Upper lobe of right lung (tissue), 1 donor: ENCODE data around the gene C11orf98. TPM values are rescaled to one million over a fixed set of nuclear protein-coding genes. Genes with fewer than 3 reads are reported as not detected.

Source experiments
- ATAC-seq: fragments of 200-7000 bp; cut with Tn5 transposase; one replicate; pipeline ENCODE4 v1.9.1; 2020; ENCODE audit warnings: mild to moderate bottlenecking, moderate library complexity
- DNase-seq: peaks from one replicate; pipeline ENCODE4 v3.0.0-alpha.2; 2020
- H3K27ac ChIP-seq: fragments of 200-600 bp; one replicate; pipeline ENCODE4 v1.8.0; 2022
- H3K27me3 ChIP-seq: fragments of 200-600 bp; one replicate; pipeline ENCODE4 v1.8.0; 2022; ENCODE audit warnings: mild to moderate bottlenecking
- H3K36me3 ChIP-seq: fragments of 200-600 bp; one replicate; pipeline ENCODE4 v1.8.0; 2022
- H3K4me1 ChIP-seq: fragments of 200-600 bp; one replicate; pipeline ENCODE4 v1.8.0; 2022
- H3K4me3 ChIP-seq: fragments of 200-600 bp; one replicate; pipeline ENCODE4 v1.8.0; 2022; ENCODE audit warnings: mild to moderate bottlenecking
- H3K9me3 ChIP-seq: fragments of 200-600 bp; one replicate; pipeline ENCODE4 v1.8.0; 2022
- intact Hi-C: fragments of 100-400 bp; cut with DNase I; formaldehyde crosslinking; loops from one replicate; pipeline ENCODE4 v1.11.0; 2022
- total RNA-seq: library from RNA; stranded (reverse); fragmentation: NEBNext Ultra II Directional; extraction: Animal tissue kit (Norgen Biotek cat#: 25700); gene quantifications from one replicate; pipeline ENCODE4 v1.2.1, GENCODE V29; 2021
- TF ChIP-seq, protein P1 (sequence below): fragments of 200-600 bp; IDR thresholded peaks from one replicate; pipeline ENCODE4 v1.8.0; 2022; ENCODE audit warnings: antibody characterized with exemption
- donor health status: DM: no; HTN: yes; CAD: no; lungs with severe emphysema.

C11orf98 gene
- total RNA-seq, 1 donor from 2014 or later: 41.7 TPM

DNA sequence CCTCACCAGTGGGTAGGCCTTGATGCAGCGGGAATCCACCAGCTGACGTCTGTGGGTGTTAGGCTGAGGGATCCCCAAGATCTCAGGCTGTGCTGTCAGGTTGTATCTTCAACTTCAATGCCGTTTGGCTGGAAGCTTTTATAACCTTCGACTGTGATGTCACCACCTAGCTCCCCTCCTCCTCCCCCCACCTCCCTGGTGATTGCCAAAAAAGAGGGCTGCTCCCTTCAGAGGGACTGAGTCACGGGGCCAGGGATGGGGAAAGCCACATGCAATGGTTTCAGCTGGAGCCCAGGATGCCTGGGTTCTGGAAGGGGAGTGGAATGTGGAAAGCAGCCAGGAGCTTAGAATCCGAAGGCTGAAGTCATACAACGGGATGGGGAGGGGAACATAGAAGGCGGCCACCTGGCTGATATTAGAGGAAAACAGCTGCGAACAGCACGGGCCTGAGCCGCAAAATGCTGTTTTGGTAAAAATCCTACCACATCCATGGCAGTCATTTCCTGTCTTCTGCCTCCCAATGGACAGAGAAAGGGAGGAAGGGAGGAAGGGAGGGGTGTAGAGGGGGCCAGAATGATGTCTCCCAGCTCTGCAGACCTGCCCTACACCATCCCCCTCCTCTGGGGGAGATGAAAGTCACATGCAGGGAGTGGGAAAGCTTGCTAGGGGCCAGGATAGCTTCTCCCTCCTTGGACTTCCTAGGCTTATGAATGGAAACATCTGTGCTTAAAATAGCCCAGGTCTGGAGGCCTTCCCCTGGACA is 24.6 kb upstream of the C11orf98 start, which contains the start of gene LRRN4CL:
LRRN4CL (minus strand) TSS at position 110 of the 763 bp plus-strand sequence. CDS start 1,022 bp downstream, outside the sequence.
- TF ChIP-seq, protein P1, sequence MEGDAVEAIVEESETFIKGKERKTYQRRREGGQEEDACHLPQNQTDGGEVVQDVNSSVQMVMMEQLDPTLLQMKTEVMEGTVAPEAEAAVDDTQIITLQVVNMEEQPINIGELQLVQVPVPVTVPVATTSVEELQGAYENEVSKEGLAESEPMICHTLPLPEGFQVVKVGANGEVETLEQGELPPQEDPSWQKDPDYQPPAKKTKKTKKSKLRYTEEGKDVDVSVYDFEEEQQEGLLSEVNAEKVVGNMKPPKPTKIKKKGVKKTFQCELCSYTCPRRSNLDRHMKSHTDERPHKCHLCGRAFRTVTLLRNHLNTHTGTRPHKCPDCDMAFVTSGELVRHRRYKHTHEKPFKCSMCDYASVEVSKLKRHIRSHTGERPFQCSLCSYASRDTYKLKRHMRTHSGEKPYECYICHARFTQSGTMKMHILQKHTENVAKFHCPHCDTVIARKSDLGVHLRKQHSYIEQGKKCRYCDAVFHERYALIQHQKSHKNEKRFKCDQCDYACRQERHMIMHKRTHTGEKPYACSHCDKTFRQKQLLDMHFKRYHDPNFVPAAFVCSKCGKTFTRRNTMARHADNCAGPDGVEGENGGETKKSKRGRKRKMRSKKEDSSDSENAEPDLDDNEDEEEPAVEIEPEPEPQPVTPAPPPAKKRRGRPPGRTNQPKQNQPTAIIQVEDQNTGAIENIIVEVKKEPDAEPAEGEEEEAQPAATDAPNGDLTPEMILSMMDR: no peak
- H3K9me3 ChIP-seq: no peaks in the 10 kb centered on the region
- peaks cover 34% of the 10 kb centered on the region for H3K36me3 ChIP-seq
- peaks cover 9% of the 10 kb centered on the region for H3K27me3 ChIP-seq
- DNase-seq: no peak
- peak within 1 kb of the TSS; percentile 36 for H3K27ac ChIP-seq
- H3K4me1 ChIP-seq: no peaks in the 10 kb centered on the region
- peak; percentile 24 for ATAC-seq
- intact Hi-C loops: no loop called here
- H3K4me3 ChIP-seq: peak within 1 kb of the TSS; percentile 19

DNA sequence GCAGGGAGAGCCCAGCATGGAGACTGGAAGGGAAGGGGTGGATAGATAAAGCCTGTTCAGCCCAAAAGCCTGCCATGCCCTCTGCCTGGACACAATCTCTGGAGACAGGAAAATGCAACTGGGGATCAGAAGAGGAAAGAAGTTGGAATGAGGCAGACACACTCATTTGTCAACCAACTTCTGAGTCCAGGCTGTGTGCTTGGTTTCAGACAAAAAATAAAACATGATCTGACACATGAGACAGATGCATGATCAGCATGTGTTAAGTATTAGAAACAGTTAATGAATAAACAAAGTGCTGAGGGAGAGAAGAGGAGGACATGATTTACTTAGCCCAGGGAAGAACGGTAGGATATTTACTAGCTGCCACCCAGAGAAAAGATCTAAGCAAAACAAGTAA is 23.5 kb upstream of the C11orf98 start:
- peak overlapping the region; percentile 19 for H3K4me3 ChIP-seq
- intact Hi-C loops: no loop called here
- no peak for DNase-seq

DNA sequence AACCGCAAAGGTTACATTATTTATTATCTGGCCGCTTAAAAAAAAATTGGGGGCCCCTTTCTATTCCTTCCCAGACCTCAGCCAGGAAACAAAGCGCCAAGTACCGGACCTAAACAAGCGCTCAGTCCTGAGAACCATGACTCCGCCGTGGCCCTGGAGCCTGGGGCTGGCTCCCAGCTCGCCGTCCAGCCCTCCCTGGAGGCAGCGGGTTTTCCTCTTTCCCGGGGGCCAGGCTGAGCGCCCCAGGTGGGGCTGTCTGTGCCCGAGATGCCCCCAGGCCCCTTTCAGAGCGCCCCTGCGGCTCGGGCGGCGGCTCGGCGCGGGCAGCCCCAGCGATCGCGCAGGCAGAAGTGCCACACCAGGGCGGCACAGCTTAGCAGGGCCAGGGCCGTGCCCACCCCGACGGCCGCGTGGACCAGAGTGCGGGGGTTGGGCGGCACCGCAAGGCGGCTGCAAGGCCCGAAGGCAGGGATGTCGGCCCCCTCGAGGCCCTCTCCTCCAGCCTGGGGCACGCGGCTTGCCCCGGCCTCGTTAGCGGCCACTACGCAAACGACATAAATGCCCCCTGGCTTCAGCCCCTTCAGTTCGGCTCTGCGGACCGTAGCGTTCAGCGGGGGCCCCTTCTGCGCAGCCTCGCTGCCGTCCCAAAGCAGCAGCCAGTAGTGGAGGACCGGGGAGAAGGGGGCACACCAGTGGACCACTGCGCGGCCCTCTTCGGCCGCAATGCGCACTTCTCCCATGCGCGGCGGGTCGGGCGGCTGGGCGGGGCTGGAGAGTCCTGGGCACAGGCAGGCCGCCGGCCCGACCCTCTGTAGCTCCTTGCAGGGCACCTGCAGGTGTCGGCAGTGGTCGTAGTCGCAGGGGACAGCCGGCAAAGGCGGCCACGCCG is 22.7 kb upstream of the C11orf98 start:
- Histone ChIP-seq H3K4me3 (peak overlapping the region; percentile 19), H3K36me3 (peaks cover 25% of the 10 kb centered on the region), H3K27me3 (peaks cover 9% of the 10 kb centered on the region), H3K9me3 (no peaks in the 10 kb centered on the region), H3K4me1 (no peaks in the 10 kb centered on the region), H3K27ac (no peak overlapping the region)
- no peak for DNase-seq
- TF ChIP-seq, protein P1: no peak
- intact Hi-C loops: no loop called here
- peak; percentile 46 for ATAC-seq

More for the DNA sequence above, 23.5 kb upstream of the C11orf98 start:
- TF ChIP-seq, protein P1: no peak
- Histone ChIP-seq H3K27me3 (peaks cover 9% of the 10 kb centered on the region), H3K4me1 (no peaks in the 10 kb centered on the region), H3K9me3 (no peaks in the 10 kb centered on the region), H3K27ac (no peak overlapping the region), H3K36me3 (peaks cover 32% of the 10 kb centered on the region)
- no peak for ATAC-seq

DNA sequence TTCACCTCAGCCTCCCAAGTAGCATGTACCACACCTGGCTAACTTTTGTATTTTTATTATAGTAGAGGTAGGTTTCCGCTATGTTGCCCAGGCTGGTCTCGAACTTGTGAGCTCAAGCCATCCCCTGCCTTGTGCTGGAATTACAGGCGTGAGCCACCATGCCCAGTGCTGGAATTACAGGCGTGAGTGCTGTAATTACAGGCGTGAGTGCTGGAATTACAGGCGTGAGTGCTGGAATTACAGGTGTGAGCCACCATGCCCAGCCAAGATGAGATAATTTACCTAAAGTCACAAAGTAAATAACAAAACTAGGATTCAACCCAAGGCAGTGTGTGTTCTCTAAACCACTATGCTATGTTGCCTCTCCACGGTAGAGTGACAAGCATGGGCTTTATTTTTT is 17.5 kb upstream of the C11orf98 start:
- ATAC-seq: no peak
- intact Hi-C loops: no loop called here

DNA sequence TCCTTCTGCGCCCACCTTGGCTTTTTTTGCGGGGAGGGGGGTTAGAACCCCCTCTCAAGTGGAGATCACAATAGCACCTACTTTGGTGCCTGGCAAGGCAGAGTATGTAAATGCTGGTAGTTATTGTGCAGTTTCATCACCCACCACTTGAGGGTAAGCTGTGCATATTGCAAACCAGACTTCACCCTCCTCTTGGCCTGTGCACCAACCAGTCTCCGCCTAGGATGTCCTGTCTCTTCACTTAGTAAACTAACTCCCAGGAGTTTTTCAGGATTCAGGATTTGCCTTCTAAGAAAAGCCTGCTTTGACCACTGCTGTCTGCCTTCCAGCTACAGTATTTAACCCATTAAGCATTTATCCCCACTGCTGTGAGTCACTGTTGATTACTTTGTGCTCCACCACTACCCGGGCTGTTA is 15.8 kb upstream of the C11orf98 start:
- Histone ChIP-seq H3K4me1 (peaks cover 24% of the 10 kb centered on the region), H3K4me3 (no peak overlapping the region), H3K36me3 (peaks cover 23% of the 10 kb centered on the region), H3K27me3 (no peaks in the 10 kb centered on the region), H3K9me3 (no peaks in the 10 kb centered on the region), H3K27ac (no peak overlapping the region)
- no peak for DNase-seq
- intact Hi-C loops: no loop called here
- ATAC-seq: peak; percentile 82
- TF ChIP-seq, protein P1: peak; percentile 58

More for the DNA sequence above, 17.5 kb upstream of the C11orf98 start:
- H3K4me1 ChIP-seq: peaks cover 17% of the 10 kb centered on the region
- no peaks in the 10 kb centered on the region for H3K9me3 ChIP-seq
- TF ChIP-seq, protein P1: no peak
- H3K4me3 ChIP-seq: no peak overlapping the region
- DNase-seq: no peak
- H3K27me3 ChIP-seq: peaks cover 1% of the 10 kb centered on the region
- H3K27ac ChIP-seq: no peak overlapping the region
- peaks cover 6% of the 10 kb centered on the region for H3K36me3 ChIP-seq
